Measurements from ENCODE around the gene MC3R.
"Not testable (repeated sequence)": the region's sequence is repeated elsewhere in the genome, so short reads cannot be mapped to it uniquely, and the experiment has no call there.

Gene MC3R

DNA sequence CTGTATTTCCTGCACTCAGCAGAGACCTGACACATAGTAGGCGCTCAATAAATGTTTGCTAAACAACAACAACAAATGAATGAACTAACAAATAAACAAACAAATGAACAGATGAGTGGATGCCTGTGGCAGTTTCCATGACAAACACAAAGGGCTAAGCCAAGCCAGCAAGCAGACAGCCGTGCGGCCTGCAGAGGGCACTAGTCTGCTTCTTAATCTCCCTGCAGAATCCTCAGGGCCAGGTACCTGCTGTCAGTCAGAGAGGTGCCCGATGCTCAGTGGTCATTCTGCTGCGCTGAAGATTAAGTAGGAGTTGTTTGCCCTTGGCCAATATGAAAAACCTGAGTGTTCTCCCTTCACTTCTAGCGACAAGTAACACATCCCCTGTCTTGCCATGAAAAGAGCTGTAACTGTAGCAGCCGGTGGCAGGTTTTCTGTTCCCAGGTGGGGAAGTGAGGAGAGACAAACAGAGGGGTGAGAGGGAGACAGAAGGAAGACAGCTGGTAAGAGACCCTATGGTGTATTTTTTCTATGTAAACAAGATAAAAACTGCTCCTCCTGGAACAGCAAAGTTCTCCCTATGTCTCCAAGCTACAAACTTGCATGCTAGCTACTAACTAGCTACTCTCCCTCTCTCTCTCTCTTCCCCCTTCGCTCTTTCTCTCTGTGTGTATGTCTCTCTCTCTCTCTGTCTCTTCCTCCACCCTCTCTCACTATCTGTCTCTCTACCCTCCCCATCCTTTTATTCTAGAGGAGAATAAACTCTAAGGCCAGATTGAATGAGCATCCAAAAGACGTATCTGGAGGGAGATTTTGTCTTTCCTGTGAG lies at the start of gene MC3R:
TSS of gene MC3R (plus strand) at position 779 of the 829 bp plus-strand sequence. CDS start 112 bp downstream, outside the sequence.
- peak in 1 of 2 donors; percentile 2 for DNase-seq (ENCODE audit: low read depth in 2 of 2)

DNA sequence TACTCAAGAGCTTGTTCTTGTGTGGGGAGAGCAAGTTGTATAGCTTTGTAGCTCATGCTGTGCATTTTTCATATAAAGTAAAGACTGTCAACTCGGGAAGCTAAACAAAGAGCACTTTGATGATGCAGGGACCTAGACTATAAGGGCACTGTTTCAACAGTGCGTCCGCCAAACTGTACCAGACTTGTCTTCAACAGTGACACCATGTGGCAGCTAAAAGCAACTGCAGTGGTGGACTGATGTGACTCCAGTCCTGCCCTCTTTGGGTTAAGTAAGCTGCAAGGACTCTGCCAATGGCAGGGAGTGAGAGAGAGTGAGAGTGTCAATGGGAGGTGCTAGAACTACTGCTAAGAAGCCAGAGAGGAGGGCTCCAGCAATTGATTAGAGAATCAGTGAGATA lies 48.1 kb upstream of the MC3R start:
- DNase-seq (ENCODE audit: low read depth in 2 of 2), result no peak

DNA sequence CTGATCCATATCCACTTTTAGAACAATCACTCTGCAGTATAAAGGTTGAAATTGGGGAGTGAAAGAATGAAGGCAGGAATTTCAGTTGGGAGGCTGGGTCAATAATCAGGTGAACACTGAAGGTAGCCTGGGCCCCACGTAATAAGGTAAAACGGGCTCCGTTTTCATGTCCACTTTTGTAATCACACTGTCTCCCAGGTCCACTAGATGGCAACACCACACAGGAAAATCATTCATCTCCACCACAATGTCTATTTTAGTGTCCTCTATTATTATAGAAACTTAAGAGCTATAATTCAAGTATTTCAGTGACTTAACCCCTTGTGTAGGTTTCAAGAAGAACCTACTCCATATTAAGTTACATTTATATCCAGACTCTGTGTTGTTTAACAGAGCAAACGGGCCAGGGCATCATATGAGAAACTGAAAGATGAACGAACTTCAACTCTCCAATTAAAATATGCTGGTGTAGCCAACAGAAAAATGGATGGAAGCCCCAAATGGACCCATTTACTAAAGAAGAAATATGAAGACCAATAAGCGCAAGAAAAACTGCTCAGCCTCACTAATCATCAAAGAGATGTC lies 45.9 kb upstream of the MC3R start:
- DNase-seq (ENCODE audit: low read depth in 2 of 2), result no peak

DNA sequence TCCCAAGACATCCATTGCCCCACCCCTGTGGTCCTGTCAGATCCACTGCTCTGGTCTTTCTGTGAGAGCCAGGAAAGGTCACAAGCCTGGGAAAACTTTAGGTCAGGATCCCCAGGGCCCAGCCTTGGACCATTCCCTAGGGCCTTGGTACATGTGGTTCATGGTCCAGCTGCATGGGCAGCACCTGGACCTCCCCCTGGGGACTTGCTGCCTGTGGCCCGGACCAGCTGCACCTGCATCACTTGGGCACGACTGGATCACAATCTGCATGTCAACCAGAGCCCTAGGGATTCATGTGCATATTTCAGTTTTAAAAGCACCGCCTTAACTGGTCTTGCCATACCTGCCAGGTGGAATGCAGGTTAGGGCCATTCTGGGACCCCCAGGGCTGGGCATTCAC lies 44.3 kb upstream of the MC3R start:
- no peak for DNase-seq (ENCODE audit: low read depth in 2 of 2)

DNA sequence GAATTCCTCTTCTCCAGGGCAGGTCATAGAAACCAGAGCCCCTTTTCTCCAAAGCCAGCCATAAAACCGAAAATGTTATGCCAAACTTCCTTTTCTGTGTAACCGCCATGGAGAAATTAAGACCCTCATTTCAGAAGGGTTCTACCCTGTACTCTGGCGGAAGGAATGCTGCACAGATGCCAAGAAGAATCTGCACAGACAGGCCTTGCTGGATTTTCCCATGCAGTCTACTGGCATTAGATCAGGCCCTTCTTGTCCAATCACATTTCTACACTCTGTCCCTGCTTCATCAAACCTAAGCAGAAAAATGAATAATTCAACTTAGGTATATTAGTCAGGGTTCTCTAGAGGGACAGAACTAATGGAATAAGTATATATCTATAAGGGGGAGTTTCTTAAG lies 43.2 kb upstream of the MC3R start:
- no peak for DNase-seq (ENCODE audit: low read depth in 2 of 2)

DNA sequence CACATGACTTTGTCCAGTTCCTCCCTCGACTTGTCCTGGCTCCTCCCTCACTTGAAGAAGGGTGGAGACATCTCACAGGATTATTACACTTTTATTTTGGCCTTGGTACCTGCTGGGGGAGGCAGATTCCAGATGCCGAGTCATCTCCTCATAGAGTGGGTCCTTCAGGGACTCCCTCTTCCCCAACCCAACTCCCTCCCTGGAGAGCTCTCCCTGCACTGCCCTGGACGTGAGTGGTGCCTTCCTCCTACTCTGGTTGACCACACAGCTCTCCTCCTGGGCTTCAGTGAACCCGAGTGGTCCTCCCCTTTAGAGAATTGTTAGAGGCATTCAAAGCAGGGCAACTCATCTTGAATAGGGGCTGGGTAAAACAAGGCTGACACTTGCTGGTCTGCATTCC lies 40.9 kb upstream of the MC3R start:
- no peak for DNase-seq (ENCODE audit: low read depth in 2 of 2)

DNA sequence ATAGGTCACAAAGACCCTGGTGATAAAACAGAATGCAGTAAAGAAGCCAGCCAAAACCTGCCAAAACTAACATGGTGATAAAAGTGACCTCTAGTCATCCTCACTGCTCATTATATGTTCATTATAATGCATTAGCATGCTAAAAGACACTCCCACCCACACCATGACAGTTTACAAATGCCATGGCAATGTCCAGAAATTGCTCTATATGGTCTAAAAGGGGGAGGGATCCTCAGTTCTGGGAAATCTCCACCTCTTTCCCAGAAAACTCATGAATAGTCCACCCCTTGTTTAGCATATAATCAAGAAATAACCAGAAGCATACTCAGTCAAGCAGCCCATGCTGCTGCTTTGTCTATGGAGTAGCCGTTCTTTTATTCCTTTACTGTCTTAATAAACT lies 40.4 kb upstream of the MC3R start:
- no peak for DNase-seq (ENCODE audit: low read depth in 2 of 2)

DNA sequence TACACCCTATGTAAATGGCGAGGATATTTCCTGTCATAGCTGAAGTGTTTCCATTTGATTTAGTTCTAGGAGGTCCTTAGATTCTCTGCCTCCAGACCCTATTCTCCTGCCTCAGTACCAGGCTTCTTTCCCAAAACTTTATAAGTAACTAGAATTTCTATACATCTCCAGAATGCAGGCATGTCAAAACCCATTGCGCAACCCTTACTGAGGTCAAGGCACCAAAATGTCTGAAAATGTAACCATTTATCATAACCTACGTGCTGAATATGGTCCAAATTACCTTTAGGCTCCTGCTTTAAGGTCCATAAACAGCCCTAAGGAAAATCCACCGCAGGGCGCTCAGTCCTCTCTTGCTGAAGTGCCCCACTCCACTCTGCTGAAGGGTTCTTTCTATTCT lies 37.5 kb upstream of the MC3R start:
- no peak for DNase-seq (ENCODE audit: low read depth in 2 of 2)

DNA sequence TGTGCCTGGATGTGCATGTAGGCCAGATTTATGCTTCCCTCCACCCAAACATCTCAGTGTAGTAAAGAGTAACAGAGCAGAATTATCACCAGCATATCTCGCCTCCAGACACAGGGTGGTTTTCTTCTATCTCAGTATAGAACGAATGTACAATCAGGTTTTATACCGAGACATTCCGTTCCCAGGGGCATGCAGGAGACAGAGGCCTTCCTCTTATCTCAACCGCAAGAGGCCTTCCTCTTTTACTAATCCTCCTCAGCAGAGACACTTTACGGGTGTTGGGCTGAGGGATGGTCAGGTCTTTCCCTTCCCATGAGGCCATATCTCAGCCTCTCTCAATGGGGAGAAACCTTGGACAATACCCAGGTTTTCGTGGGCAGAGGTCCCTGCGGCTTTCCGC lies 36.4 kb upstream of the MC3R start:
- DNase-seq (ENCODE audit: low read depth in 2 of 2), result no peak

DNA sequence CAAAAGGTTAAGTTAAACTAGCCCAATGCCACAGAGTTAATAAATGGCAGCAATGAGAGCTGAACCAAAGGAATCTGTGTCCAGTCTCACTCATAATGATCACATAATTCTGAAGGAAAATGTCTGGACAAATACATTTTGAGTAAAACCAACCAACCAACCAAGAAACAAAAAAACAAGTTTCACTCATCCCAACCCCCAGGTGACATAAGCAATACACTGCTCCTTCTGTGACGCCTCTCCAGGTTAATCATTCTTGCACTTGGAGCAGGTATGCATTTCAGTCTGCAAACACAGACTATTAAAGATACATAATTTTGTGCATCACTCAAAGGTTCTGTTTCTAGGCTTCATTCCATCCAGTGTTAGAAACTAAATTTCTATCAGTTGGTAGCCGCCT lies 35.2 kb upstream of the MC3R start:
- DNase-seq (ENCODE audit: low read depth in 2 of 2), result no peak

DNA sequence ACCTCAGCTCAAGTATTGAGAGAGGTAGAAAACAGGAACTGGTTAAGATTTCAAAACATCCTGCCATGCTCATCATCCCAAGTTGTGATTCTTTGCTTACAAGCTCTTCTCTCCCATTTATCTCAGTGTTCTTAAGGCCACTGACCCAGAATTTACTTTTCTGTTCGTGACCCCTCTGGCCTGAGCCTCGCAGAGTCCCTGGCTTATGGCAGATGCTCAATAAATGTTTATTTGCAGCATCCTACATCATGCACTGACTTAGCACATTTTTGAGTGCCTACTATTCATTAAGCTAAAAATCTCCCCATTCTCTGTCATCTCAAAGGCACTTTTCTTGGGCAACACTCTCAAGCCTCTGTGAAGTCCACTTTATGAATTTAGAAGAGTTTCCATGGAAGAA lies 33.4 kb upstream of the MC3R start:
- no peak for DNase-seq (ENCODE audit: low read depth in 2 of 2)

DNA sequence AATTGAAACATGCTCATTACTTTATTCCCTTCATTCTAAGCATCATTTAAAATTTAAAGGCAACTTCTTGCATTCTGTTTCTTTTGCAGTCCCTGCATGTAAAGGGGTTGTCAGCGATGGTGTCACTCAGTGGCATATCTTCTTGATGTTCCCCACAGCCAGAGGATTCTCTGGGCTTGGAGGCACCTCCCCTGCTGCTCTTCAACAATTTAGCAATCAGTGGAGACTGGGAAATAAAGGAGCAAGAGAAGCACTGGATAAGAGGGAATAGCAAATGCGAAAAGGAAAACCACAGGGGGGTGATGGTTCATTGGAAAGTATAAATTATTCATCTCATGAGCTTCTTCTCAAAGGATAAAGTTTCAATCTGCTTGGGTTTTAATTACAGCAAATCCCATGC lies 30.7 kb upstream of the MC3R start:
- DNase-seq (ENCODE audit: low read depth in 2 of 2), result no peak

DNA sequence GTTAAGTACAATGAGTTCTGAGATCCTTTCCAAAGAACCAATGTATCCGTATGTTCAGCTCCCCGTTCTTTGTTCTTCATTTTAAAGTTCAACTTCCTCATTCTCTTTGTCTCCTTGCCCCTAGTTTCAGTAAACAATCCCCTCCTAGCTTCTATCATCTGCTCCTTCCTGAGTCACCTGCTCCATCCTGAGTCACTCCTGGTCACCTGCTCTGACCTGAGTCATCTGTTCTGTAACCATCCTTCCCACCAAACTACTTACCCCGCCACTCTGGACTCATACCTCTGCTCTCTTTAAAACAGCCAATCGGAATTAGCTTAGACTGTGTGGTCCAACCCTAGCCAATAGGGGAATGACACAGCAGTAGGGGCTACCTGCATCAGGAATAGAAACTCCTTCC lies 27.3 kb upstream of the MC3R start:
- DNase-seq (ENCODE audit: low read depth in 2 of 2), result not testable (repeated sequence)

DNA sequence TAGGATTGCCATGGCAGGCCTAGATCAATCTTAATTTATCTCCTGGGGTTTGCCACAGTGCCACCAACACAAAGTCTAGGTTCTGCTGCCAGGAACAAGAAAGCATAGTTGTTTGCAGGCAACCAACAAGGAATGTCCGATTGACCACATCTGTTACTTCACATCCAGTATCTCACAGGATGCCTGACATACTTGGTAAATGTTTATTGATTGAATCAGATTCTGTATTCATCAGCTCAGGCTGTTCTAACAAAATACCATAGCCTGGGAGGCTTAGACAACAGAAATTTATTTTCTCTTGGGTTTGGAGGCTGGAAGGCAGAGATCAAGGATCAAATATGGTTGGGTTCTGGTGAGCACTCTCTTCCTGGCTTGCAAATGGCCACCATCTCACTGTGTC lies 26.3 kb upstream of the MC3R start:
- no peak for DNase-seq (ENCODE audit: low read depth in 2 of 2)

DNA sequence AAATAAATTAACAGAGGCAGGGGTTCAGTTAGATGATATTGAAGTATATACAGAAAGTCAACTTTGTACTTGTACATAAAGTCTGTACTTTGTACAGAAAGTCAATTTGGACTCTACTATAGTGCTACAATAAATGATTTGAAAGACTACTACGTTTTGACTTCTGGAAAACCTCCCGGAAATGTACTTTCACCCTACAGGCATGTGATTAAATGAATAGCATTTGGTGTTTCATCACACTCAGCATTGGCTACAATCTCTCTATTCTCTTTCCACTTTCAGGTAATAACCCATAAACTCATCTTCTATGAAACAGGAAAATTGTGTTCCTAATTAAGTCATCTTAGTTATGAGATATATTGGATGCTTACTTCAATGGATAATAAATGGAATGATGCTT lies 25.6 kb upstream of the MC3R start:
- DNase-seq (ENCODE audit: low read depth in 2 of 2), result no peak

DNA sequence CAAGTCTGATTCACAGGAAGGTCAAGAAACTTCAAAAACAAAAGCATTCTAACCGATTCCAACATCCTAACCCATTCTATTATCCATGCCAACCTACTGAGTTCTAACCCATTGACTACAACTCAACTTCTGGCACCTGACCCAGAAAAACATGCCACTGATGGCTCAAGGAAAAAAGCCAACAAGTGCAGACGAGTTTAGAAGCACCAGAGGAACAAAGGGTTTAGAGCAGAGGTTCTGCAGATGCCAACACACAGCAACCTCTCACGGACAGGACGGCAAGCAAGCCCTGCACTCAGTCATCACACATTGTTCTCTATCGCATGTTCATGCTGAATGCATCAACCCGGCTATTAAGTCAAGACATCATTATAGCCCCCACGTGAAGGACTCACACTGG lies 25.2 kb upstream of the MC3R start:
- no peak for DNase-seq (ENCODE audit: low read depth in 2 of 2)

DNA sequence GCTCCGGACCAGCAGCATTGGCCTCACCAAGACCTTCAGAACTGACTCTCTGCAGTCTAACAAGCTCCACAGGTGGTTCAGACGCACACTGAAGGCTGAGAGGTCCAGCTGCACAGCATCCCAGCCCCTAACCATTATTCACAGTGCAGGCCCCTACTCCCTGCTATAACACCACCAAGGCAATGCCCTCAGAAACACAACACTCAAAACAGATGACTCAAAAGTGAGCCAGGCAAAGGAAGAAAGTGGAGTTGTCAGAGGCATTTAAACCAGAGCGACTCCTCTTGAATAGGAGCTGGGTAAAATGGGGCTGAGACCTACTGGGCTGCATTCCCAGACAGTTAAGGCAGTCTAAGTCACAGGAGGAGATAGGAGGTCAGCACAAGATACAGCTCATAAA lies 20.5 kb upstream of the MC3R start:
- no peak for DNase-seq (ENCODE audit: low read depth in 2 of 2)

DNA sequence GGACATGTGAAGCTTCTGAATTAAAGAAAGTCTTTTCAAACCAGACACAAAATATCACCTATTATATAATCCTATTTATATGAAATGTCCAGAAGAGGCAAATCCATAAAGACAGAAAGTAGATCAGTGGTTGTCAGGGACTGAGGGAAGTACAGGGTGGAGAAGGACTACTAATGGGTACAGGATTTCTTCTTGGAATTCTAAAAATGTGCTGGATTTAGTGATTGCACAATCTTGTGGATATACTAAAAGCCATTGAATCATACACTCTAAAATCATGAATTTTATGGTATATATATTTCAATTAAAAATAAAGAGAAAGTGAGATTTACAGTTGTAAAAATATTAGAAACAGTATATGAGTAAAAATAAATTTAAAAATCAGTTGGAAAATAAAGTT lies 18.7 kb upstream of the MC3R start:
- no peak for DNase-seq (ENCODE audit: low read depth in 2 of 2)

DNA sequence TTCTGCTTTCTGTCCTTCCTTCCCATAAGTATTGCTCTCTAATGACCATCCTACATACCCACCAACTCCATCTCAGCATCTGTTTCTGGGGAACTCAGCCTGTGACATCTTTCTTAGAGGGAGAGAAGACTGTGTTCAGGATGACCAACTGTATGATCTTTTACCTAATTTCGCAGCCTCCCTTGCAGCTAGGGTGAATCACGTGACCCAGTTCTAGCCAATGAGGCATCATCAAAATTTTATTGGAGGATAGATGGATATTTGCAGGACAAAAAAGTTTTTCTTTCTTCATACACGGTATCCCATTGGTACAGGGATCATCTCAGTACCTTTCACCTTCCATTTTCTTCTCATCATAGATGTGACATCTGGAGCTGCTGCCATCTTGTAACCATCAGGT lies 14.4 kb upstream of the MC3R start:
- DNase-seq (ENCODE audit: low read depth in 2 of 2), result no peak

DNA sequence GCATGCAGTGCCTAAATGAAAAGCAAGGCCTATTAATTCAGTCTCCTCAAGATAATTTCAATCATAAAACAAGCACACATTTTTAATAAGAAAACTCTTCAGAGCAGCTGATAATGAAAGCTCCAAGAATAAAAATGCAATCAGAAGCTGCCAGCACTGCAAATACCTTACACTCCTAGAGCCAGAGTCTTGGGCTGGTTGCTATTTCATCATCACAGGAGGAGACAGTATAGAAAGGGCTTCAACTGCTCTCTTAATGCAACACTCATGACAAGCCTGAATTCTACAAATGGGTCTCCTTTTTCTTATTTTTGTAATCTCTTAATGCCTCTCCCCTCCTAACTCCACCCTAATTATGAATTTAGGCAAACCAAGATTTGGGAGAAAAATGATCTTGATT lies 11.2 kb upstream of the MC3R start:
- DNase-seq (ENCODE audit: low read depth in 2 of 2), result no peak

DNA sequence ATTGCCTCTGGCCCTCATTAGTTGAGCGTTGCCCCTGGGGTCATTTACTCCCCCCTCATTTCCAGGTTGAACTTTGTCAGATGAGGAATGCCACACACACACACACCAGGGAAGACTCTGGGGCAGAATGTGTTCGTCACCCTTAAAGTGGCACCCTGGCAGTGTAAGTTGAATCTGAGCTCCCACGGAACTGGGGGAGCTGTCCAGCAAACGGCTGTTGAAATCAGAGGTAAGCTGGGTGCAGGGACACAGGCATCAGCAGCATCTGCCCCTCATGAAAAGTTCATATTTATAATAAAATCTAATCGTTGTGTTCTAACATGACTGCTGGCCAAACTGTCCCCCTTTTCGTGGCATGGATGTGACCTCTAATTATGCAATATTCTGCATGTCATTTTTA lies 4.3 kb upstream of the MC3R start:
- DNase-seq (ENCODE audit: low read depth in 2 of 2), result no peak

DNA sequence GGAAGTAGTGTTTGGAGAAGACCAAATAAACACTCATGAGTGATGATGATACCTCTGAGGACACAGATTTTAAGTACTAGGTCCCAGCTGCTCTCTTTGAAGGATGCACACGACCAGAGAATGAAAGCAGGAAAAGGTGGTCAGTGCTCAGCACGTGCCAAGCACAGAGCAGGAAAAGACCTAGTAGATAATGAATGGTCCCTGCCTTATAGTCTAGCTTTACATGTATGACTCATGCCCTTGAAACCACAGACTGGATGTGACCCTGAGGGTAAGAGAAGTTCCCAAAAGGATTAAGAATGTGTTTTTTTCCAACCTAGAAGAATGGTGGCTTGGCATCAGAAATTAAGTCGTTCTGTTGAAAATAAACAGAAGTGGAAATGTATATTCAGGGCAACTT lies 2.8 kb upstream of the MC3R start:
- no peak for DNase-seq (ENCODE audit: low read depth in 2 of 2)

DNA sequence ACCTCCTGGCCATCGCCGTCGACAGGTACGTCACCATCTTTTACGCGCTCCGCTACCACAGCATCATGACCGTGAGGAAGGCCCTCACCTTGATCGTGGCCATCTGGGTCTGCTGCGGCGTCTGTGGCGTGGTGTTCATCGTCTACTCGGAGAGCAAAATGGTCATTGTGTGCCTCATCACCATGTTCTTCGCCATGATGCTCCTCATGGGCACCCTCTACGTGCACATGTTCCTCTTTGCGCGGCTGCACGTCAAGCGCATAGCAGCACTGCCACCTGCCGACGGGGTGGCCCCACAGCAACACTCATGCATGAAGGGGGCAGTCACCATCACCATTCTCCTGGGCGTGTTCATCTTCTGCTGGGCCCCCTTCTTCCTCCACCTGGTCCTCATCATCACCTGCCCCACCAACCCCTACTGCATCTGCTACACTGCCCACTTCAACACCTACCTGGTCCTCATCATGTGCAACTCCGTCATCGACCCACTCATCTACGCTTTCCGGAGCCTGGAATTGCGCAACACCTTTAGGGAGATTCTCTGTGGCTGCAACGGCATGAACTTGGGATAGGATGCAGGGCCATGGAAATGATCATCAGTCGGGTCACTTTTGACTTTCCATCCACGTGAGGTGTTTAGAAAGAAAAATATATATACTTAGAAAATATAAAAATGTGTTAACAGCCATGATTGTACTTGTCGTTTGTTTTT lies 868 bp downstream of the MC3R start:
- no peak for DNase-seq (ENCODE audit: low read depth in 2 of 2)
